Activated T-cell treated with anti-CD3 and anti-CD28 coated beads, Interleukin-2, amount 50 U/mL, for 1 hour (primary cell): ENCODE data around the gene NPAS3.

ENCODE experiments used
- DNase-seq: peaks from one replicate; pipeline ENCODE4 v3.0.0-alpha.2; 2020

NPAS3 gene

GRCh38 chr14:33393895-33394368 is 455.3 kb downstream of the NPAS3 start:
- no peak for DNase-seq

- DNase-seq: no peak
These were observed 462.6 kb downstream of the NPAS3 start for GRCh38 chr14:33401311-33401710.

- no peak for DNase-seq
These were observed 463.9 kb downstream of the NPAS3 start for GRCh38 chr14:33402604-33403003.

- DNase-seq: no peak
These were observed 465.4 kb downstream of the NPAS3 start for GRCh38 chr14:33404054-33404453.

GRCh38 chr14:33404964-33405574 is 466.4 kb downstream of the NPAS3 start:
- DNase-seq: no peak

GRCh38 chr14:33406766-33407165 is 468.1 kb downstream of the NPAS3 start:
- DNase-seq: no peak

GRCh38 chr14:33408291-33408690 is 469.6 kb downstream of the NPAS3 start:
- no peak for DNase-seq

- DNase-seq: no peak
These were observed 473.8 kb downstream of the NPAS3 start for GRCh38 chr14:33412450-33412849.

- no peak for DNase-seq
These were observed 474.7 kb downstream of the NPAS3 start for GRCh38 chr14:33413381-33413780.

- DNase-seq: no peak
These were observed 475.4 kb downstream of the NPAS3 start for GRCh38 chr14:33414041-33414440.

- no peak for DNase-seq
These were observed 481.5 kb downstream of the NPAS3 start for GRCh38 chr14:33420051-33420627.

- DNase-seq: no peak
These were observed 491.8 kb downstream of the NPAS3 start for GRCh38 chr14:33430414-33431035.

GRCh38 chr14:33432407-33433023 is 493.8 kb downstream of the NPAS3 start:
- no peak for DNase-seq

GRCh38 chr14:33433396-33433795 is 494.7 kb downstream of the NPAS3 start:
- no peak for DNase-seq

GRCh38 chr14:33435911-33436689 is 497.4 kb downstream of the NPAS3 start:
- no peak for DNase-seq

GRCh38 chr14:33441633-33442032 is 503.0 kb downstream of the NPAS3 start:
- DNase-seq: no peak

- no peak for DNase-seq
These were observed 505.5 kb downstream of the NPAS3 start for GRCh38 chr14:33444136-33444535.

GRCh38 chr14:33449268-33449667 is 510.6 kb downstream of the NPAS3 start:
- no peak for DNase-seq

GRCh38 chr14:33449703-33450395 is 511.2 kb downstream of the NPAS3 start:
- DNase-seq: no peak

- no peak for DNase-seq
These were observed 511.7 kb downstream of the NPAS3 start for GRCh38 chr14:33450416-33450815.

- DNase-seq: no peak
These were observed 512.5 kb downstream of the NPAS3 start for GRCh38 chr14:33451211-33451610.

- no peak for DNase-seq
These were observed 514.3 kb downstream of the NPAS3 start for GRCh38 chr14:33452995-33453394.
